ENCODE results near the gene ZNF726. TPM values are rescaled to one million over a fixed set of nuclear protein-coding genes. Genes with fewer than 3 reads are reported as not detected.
"Not testable (repeated sequence)": the region's sequence is repeated elsewhere in the genome, so short reads cannot be mapped to it uniquely, and the experiment has no call there.

Gene ZNF726
- total RNA-seq, 1 experiment from 2014 or later = 0.80 TPM

GRCh38 chr19:23884363-23884762 is 30.3 kb upstream of the ZNF726 start:
- H3K9me3 ChIP-seq (ENCODE audit: low read depth, low read length, poor library complexity, severe bottlenecking) = peaks cover 56% of the 10 kb centered on the region
- TF ChIP-seq CTCF (conservative IDR thresholded peaks at IDR 0.05; ENCODE audit: low read depth, low read length) (no peak), EZH2 (IDR thresholded peaks at IDR 0.05; ENCODE audit: borderline replicate concordance, low read depth, low read length, poor library complexity, severe bottlenecking) (no peak)
- no peaks in the 10 kb centered on the region for H3K36me3 ChIP-seq (ENCODE audit: insufficient read depth, low read length, poor library complexity, severe bottlenecking)
- no peak overlapping the region for H3K4me3 ChIP-seq (ENCODE audit: low read depth, low read length, poor library complexity, severe bottlenecking)
- no peaks in the 10 kb centered on the region for H3K4me1 ChIP-seq (ENCODE audit: insufficient read depth, low read length, poor library complexity, severe bottlenecking)
- CTCF ChIA-PET = no interaction called here
- H3K27me3 ChIP-seq (replicated peaks; ENCODE audit: insufficient read depth, low read depth, low read length, poor library complexity) = no peaks in the 10 kb centered on the region
- POLR2A ChIA-PET (ENCODE audit: low non-redundant PET) = no interaction called here
- no TSS peak for BruUV-seq (replicated peaks)
- DNase-seq (ENCODE audit: low spot score) = no peak
- intact Hi-C loops (cut with micrococcal nuclease; ENCODE audit: unreplicated experiment) = no loop called here
- no peak overlapping the region for H3K27ac ChIP-seq (ENCODE audit: low read depth, low read length, poor library complexity, severe bottlenecking)

GRCh38 chr19:23887642-23888041 is 27.0 kb upstream of the ZNF726 start:
- Histone ChIP-seq H3K36me3 (ENCODE audit: insufficient read depth, low read length, poor library complexity, severe bottlenecking) (no peaks in the 10 kb centered on the region), H3K27ac (ENCODE audit: low read depth, low read length, poor library complexity, severe bottlenecking) (no peak overlapping the region), H3K9me3 (ENCODE audit: low read depth, low read length, poor library complexity, severe bottlenecking) (peaks cover 48% of the 10 kb centered on the region), H3K27me3 (replicated peaks; ENCODE audit: insufficient read depth, low read depth, low read length, poor library complexity) (no peaks in the 10 kb centered on the region), H3K4me1 (ENCODE audit: insufficient read depth, low read length, poor library complexity, severe bottlenecking) (no peaks in the 10 kb centered on the region), H3K4me3 (ENCODE audit: low read depth, low read length, poor library complexity, severe bottlenecking) (no peak overlapping the region)
- intact Hi-C loops (cut with micrococcal nuclease; ENCODE audit: unreplicated experiment) = no loop called here
- ChIA-PET POLR2A (ENCODE audit: low non-redundant PET) (no interaction called here), CTCF (no interaction called here)
- BruUV-seq (replicated peaks) = no TSS peak
- DNase-seq (ENCODE audit: low spot score) = no peak
- TF ChIP-seq CTCF (conservative IDR thresholded peaks at IDR 0.05; ENCODE audit: low read depth, low read length) (no peak), EZH2 (IDR thresholded peaks at IDR 0.05; ENCODE audit: borderline replicate concordance, low read depth, low read length, poor library complexity, severe bottlenecking) (no peak)

- CTCF ChIA-PET; POLR2A ChIA-PET (ENCODE audit: low non-redundant PET); H3K27me3 ChIP-seq (replicated peaks; ENCODE audit: insufficient read depth, low read depth, low read length, poor library complexity); H3K4me1 ChIP-seq (ENCODE audit: insufficient read depth, low read length, poor library complexity, severe bottlenecking); BruUV-seq (replicated peaks); H3K4me3 ChIP-seq (ENCODE audit: low read depth, low read length, poor library complexity, severe bottlenecking); DNase-seq (ENCODE audit: low spot score); intact Hi-C loops (cut with micrococcal nuclease; ENCODE audit: unreplicated experiment); H3K27ac ChIP-seq (ENCODE audit: low read depth, low read length, poor library complexity, severe bottlenecking); H3K36me3 ChIP-seq (ENCODE audit: insufficient read depth, low read length, poor library complexity, severe bottlenecking): not testable (repeated sequence)
- peaks cover 33% of the 10 kb centered on the region for H3K9me3 ChIP-seq (ENCODE audit: low read depth, low read length, poor library complexity, severe bottlenecking)
These were observed 18.6 kb upstream of the ZNF726 start for GRCh38 chr19:23896096-23896495.

GRCh38 chr19:23896912-23897311 is 17.8 kb upstream of the ZNF726 start:
- Histone ChIP-seq H3K4me1 (ENCODE audit: insufficient read depth, low read length, poor library complexity, severe bottlenecking) (no peaks in the 10 kb centered on the region), H3K4me3 (ENCODE audit: low read depth, low read length, poor library complexity, severe bottlenecking) (no peak overlapping the region), H3K27me3 (replicated peaks; ENCODE audit: insufficient read depth, low read depth, low read length, poor library complexity) (no peaks in the 10 kb centered on the region), H3K36me3 (ENCODE audit: insufficient read depth, low read length, poor library complexity, severe bottlenecking) (no peaks in the 10 kb centered on the region), H3K27ac (ENCODE audit: low read depth, low read length, poor library complexity, severe bottlenecking) (no peak overlapping the region), H3K9me3 (ENCODE audit: low read depth, low read length, poor library complexity, severe bottlenecking) (peaks cover 42% of the 10 kb centered on the region)
- ChIA-PET CTCF (no interaction called here), POLR2A (ENCODE audit: low non-redundant PET) (no interaction called here)
- BruUV-seq (replicated peaks) = no TSS peak
- intact Hi-C loops (cut with micrococcal nuclease; ENCODE audit: unreplicated experiment) = no loop called here
- DNase-seq (ENCODE audit: low spot score) = no peak
- no peak for TF ChIP-seq EZH2 (IDR thresholded peaks at IDR 0.05; ENCODE audit: borderline replicate concordance, low read depth, low read length, poor library complexity, severe bottlenecking)
- TF ChIP-seq CTCF (conservative IDR thresholded peaks at IDR 0.05; ENCODE audit: low read depth, low read length) = no peak

Data from A673 (cell line).